ENCODE results near the gene ERFL.

DNA sequence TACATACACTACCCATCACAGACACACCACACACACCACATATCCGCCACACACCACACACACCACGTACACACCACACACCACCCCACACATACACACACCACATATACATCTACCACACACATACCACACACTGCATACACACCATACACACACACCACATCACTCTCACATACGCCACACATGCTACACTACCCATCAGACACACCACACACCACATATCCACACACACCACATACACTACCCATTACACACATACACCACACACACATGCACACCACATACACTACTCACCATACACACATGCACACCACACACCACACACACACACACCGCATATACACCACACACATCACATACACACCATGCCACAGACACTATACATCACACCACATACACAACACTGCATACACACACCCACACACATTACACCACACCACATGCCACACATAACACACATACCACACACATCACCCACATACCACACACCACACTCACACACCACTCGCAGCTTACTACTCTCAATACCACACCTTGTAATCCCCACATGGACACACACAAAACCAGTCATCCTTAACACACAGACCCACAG lies 9.5 kb downstream of the ERFL start:
- no peak for TF ChIP-seq PBX3 (IDR thresholded peaks at IDR 0.05)
- TF ChIP-seq CTCF (IDR thresholded peaks at IDR 0.05): no peak
- no peak for TF ChIP-seq YY1 (IDR thresholded peaks at IDR 0.05; ENCODE audit: low read depth)
- no peak for TF ChIP-seq RAD21 (IDR thresholded peaks at IDR 0.05; ENCODE audit: low read length)
- TF ChIP-seq, protein P1, sequence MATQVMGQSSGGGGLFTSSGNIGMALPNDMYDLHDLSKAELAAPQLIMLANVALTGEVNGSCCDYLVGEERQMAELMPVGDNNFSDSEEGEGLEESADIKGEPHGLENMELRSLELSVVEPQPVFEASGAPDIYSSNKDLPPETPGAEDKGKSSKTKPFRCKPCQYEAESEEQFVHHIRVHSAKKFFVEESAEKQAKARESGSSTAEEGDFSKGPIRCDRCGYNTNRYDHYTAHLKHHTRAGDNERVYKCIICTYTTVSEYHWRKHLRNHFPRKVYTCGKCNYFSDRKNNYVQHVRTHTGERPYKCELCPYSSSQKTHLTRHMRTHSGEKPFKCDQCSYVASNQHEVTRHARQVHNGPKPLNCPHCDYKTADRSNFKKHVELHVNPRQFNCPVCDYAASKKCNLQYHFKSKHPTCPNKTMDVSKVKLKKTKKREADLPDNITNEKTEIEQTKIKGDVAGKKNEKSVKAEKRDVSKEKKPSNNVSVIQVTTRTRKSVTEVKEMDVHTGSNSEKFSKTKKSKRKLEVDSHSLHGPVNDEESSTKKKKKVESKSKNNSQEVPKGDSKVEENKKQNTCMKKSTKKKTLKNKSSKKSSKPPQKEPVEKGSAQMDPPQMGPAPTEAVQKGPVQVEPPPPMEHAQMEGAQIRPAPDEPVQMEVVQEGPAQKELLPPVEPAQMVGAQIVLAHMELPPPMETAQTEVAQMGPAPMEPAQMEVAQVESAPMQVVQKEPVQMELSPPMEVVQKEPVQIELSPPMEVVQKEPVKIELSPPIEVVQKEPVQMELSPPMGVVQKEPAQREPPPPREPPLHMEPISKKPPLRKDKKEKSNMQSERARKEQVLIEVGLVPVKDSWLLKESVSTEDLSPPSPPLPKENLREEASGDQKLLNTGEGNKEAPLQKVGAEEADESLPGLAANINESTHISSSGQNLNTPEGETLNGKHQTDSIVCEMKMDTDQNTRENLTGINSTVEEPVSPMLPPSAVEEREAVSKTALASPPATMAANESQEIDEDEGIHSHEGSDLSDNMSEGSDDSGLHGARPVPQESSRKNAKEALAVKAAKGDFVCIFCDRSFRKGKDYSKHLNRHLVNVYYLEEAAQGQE (IDR thresholded peaks at IDR 0.05; ENCODE audit: low read depth, low read length): no peak
- TF ChIP-seq CHD2 (IDR thresholded peaks at IDR 0.05; ENCODE audit: low read length, partially characterized antibody): no peak
- TF ChIP-seq, protein P2, sequence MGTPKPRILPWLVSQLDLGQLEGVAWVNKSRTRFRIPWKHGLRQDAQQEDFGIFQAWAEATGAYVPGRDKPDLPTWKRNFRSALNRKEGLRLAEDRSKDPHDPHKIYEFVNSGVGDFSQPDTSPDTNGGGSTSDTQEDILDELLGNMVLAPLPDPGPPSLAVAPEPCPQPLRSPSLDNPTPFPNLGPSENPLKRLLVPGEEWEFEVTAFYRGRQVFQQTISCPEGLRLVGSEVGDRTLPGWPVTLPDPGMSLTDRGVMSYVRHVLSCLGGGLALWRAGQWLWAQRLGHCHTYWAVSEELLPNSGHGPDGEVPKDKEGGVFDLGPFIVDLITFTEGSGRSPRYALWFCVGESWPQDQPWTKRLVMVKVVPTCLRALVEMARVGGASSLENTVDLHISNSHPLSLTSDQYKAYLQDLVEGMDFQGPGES (IDR thresholded peaks at IDR 0.05; ENCODE audit: low read depth, low read length): no peak
- TF ChIP-seq RXRA (IDR thresholded peaks at IDR 0.05; ENCODE audit: borderline replicate concordance, low read depth): no peak
- no peak for TF ChIP-seq RFX5 (IDR thresholded peaks at IDR 0.05; ENCODE audit: low read length)
- TF ChIP-seq MAX (IDR thresholded peaks at IDR 0.05; ENCODE audit: low read depth): no peak
- no peak for TF ChIP-seq EZH2phosphoT487 (IDR thresholded peaks at IDR 0.05; ENCODE audit: borderline replicate concordance, low read depth)
- TF ChIP-seq POLR2AphosphoS5 (IDR thresholded peaks at IDR 0.05; ENCODE audit: low read depth, low read length): no peak
- no peak for TF ChIP-seq FOXJ3 (CRISPR knock-in tag; IDR thresholded peaks at IDR 0.05)
